GM12891 (cell line): ENCODE measurements around the gene ZNF84.

ENCODE experiments used
- DNase-seq: peaks from one replicate; pipeline ENCODE4 v3.0.0; 2011; ENCODE audit warnings: low spot score; ENCODE audit not compliant: insufficient read length
- FAIRE-seq: peaks from 2 replicates; lab custom pipeline; 2011; peaks lifted over from hg19 to GRCh38; lab: Jason Lieb, UNC
- PAX5 ChIP-seq: IDR thresholded peaks from 2 replicates; pipeline ENCODE4 v1.6.1; 2011; ENCODE audit warnings: low read length, moderate library complexity, mild to moderate bottlenecking; ENCODE audit not compliant: insufficient read depth, severe bottlenecking
- POLR2A ChIP-seq: IDR thresholded peaks from 2 replicates; pipeline ENCODE4 v1.6.1; 2011; ENCODE audit warnings: low read depth, low read length, control low read depth
- POLR2AphosphoS5 ChIP-seq: IDR thresholded peaks from 2 replicates; pipeline ENCODE4 v1.6.1; 2011; ENCODE audit warnings: low read depth, low read length, control low read depth
- POU2F2 ChIP-seq: IDR thresholded peaks from 2 replicates; pipeline ENCODE4 v1.6.1; 2011; ENCODE audit warnings: low read depth, mild to moderate bottlenecking, control low read depth, low read length, moderate library complexity
- SPI1 ChIP-seq: IDR thresholded peaks from 2 replicates; pipeline ENCODE4 v1.6.1; 2011; ENCODE audit warnings: low read depth, low read length, control low read depth
- TAF1 ChIP-seq: IDR thresholded peaks from 2 replicates; pipeline ENCODE4 v1.6.1; 2011; ENCODE audit warnings: low read depth, low read length, control low read depth

ZNF84 gene

GRCh38 chr12:133107121-133107520 is 69.8 kb downstream of the ZNF84 start:
- DNase-seq (no peak), FAIRE-seq (no peak)
- TF ChIP-seq POU2F2: no peak
- TF ChIP-seq TAF1: no peak
- TF ChIP-seq SPI1: no peak
- TF ChIP-seq POLR2A: no peak
- TF ChIP-seq PAX5: no peak
- no peak for TF ChIP-seq POLR2AphosphoS5

- TF ChIP-seq PAX5: no peak
- TF ChIP-seq POU2F2: no peak
- TF ChIP-seq TAF1: no peak
- no peak for TF ChIP-seq SPI1
- no peak for TF ChIP-seq POLR2AphosphoS5
- TF ChIP-seq POLR2A: no peak
- DNase-seq (no peak), FAIRE-seq (no peak)
Measured at GRCh38 chr12:133108150-133108549, 70.8 kb downstream of the ZNF84 start.
